GM12892 (cell line): ENCODE measurements around the gene SLC29A2.
"Not testable (repeated sequence)": the region's sequence is repeated elsewhere in the genome, so short reads cannot be mapped to it uniquely, and the experiment has no call there.

Experiments used
- DNase-seq: peaks from one replicate; pipeline ENCODE4 v3.0.0; 2011; ENCODE audit not compliant: insufficient read length
- FAIRE-seq: peaks from 2 replicates; lab custom pipeline; 2011; peaks lifted over from hg19 to GRCh38; lab: Jason Lieb, UNC
- POLR2A ChIP-seq: IDR thresholded peaks from 2 replicates; pipeline ENCODE4 v1.6.1; 2011; ENCODE audit warnings: low read depth, low read length, control low read depth
- POLR2AphosphoS5 ChIP-seq: IDR thresholded peaks from 2 replicates; pipeline ENCODE4 v1.6.1; 2011; ENCODE audit warnings: low read depth, low read length, control low read depth
- TAF1 ChIP-seq: IDR thresholded peaks from 2 replicates; pipeline ENCODE4 v1.6.1; 2011; ENCODE audit warnings: low read depth, mild to moderate bottlenecking, control low read depth, low read length, borderline replicate concordance

Gene SLC29A2

GRCh38 chr11:66412110-66412509, 40.5 kb upstream of the SLC29A2 start:
- FAIRE-seq, result no peak
- TF ChIP-seq TAF1 (no peak), POLR2AphosphoS5 (no peak), POLR2A (no peak)
- no peak for DNase-seq

DNA sequence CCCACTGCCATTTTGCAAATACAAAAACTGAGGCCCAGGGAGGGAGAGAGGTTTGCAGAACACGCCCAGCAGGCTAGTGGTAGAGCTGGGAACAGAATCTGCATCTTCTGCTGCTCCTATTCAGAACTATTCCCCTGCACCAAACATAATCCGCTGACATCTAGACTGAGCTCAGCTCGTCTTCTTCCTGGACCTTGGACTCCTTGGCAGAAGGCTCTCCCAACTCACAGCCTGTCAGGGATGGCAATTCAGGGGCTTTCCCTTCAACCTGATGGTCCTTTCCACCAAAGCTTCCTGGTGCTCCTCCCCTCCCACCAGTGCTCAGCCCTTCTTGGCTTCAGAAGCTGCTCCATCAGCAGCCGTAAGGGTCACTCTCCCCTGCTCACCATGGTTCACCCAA, 39.8 kb upstream of the SLC29A2 start:
- FAIRE-seq (no peak), DNase-seq (no peak)
- TF ChIP-seq TAF1 (no peak), POLR2A (no peak), POLR2AphosphoS5 (no peak)

DNA sequence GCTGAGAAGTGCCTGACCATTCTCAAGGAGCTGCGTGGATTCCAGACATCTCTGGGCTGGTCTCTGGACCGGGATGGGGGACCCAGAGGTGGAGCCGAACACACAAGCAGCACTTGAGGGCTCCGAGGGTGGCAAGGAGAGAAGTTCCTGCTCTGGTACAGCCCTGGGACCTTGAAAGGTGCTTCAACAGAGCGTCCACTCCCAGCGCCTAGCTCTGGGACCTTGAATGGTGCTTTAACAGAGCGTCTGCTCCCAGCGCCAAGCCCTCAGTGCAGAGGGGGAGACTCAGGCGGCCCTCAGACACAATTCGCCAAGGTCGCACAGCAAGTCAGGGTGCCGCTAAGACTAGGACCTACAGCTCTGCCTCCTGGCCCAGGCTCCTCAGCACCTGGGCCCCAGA, 38.6 kb upstream of the SLC29A2 start:
- FAIRE-seq, result no peak

DNA sequence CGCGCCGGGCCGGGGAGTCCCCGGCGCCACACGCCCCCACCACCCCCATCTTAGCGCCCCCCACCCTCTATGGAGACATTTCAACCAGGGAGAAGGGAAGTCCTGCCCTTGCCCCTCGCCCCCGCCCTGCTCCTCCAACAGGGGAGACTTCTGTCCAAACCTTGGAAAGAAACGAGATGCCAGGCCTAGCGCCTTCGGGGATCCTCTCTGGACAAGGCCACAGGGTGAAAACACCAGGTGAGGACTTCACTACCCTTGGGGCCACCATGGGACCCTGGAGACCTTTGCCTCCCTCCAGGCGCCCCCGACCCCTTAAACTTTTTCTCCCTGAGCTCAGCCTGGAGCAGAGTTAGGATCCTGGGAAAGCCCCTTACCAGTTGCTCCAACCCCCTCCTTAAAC, 37.7 kb upstream of the SLC29A2 start:
- FAIRE-seq (no peak), DNase-seq (no peak)
- no peak for TF ChIP-seq POLR2AphosphoS5
- TF ChIP-seq TAF1, result no peak
- TF ChIP-seq POLR2A, result no peak

More for the DNA sequence above, 38.6 kb upstream of the SLC29A2 start:
- no peak for TF ChIP-seq POLR2AphosphoS5
- TF ChIP-seq TAF1, result no peak
- TF ChIP-seq POLR2A, result no peak
- no peak for DNase-seq

DNA sequence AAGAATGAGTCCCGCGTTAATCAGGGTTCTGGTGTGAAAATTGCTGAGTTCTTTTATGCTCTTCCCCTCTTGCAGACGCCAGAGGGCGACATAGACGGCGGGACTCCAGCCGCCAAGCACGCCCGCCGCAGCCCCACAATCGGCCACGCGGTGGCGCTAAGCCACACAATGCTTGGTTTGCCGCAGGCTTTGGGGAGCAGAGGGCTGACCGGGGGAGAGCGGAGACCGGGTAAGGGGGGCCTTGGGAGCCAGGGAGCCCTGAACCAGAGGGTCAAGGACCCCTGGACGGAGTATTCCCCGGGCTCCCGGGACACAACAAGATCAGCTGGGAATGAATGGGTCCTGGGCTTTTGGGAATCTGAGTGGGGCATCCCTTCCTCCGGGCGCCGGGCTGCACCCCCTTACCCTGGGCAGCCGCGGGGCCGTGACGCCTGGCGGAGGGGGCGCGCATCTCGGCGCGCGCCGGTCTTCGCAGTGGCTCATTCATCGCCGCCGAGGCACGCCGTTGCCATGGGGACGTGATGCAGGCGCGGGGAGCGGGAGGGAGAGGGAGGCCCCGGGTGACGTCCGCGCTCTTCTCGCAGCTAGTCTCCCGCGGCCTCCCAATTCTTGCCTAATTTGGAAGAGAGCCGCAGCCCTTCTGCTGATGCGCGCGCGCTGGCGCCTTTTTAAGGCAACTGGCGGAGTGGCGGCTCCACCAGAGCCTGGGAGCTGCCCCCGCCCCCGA, 37.1 kb upstream of the SLC29A2 start:
- FAIRE-seq, result peak; percentile 99
- DNase-seq, result peak; percentile 93
- TF ChIP-seq TAF1 (no peak), POLR2AphosphoS5 (no peak), POLR2A (no peak)

- DNase-seq (no peak), FAIRE-seq (no peak)
- TF ChIP-seq POLR2A, result no peak
- no peak for TF ChIP-seq TAF1
- TF ChIP-seq POLR2AphosphoS5, result no peak
Measured at GRCh38 chr11:66407651-66408050, 36.1 kb upstream of the SLC29A2 start.

DNA sequence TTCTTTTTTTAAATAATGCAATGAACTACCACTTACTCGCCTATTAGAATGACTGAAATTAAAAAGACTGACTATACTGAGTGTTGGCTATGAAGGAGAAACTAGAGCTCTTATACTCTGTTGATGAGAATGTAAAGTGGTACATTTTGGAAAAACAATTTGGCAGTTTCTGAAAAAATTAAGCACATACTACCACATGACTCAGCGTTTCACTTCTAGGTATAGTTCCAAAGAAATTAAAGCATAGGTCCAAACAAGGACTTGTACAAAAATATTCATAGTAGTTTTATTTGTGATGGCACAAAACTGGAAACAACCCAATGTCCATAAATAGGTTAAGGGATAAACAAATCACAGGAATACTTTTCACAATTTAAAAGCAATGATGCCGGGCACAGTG, 22.4 kb upstream of the SLC29A2 start:
- TF ChIP-seq POLR2A, result no peak
- no peak for TF ChIP-seq TAF1
- no peak for TF ChIP-seq POLR2AphosphoS5
- FAIRE-seq (no peak), DNase-seq (no peak)

DNA sequence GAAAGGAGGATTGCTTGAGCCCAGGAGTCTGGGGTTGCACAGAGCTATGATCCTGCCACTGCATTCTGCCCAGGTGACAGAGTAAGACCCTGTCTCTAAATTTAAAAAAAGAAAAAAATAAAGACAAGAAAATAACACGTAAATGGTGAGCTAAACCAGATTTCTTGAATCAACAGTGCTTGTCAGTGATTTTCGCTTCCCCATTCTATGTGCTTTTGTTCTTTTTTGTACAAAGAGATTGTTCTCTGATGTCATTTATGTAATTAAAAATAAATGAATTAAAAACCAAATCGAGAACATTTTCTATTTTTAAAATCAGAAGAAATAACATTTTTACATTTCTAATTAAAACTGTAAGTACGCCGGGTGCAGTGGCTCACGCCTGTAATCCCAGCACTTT, 19.8 kb upstream of the SLC29A2 start:
- TF ChIP-seq POLR2A (no peak), TAF1 (no peak), POLR2AphosphoS5 (no peak)
- FAIRE-seq (no peak), DNase-seq (no peak)

DNA sequence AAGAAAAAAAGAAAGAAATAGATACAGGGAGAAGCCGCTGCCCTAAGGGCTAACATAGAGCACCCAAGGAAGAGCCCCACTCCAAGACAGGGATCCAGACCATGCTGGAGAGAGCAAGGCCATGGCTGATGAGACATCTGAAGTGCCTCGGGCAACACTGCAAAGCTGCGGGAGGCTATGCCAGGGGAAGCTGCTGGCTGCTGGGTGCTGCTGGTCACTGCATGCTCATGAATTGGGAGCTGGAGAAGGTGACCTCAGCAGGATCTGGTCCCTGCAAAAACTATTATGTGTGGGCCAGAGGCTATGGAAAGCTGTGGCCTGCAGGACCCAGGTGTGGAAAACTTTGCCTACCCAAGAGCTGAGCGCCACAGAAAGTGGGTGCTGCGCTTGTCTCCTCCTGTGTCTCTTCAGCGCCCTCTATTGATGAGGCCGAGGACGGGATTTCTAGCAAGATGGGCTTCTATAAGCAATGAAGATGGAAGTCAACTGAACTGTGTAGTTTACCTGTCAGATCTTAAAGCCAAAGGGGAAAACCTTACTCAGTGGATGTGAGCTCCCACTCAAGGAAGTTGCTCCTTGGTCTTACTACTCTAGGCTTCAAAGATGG, 17.3 kb upstream of the SLC29A2 start:
- TF ChIP-seq TAF1 (no peak), POLR2A (no peak), POLR2AphosphoS5 (no peak)
- no peak for DNase-seq
- peak; percentile 58 for FAIRE-seq

DNA sequence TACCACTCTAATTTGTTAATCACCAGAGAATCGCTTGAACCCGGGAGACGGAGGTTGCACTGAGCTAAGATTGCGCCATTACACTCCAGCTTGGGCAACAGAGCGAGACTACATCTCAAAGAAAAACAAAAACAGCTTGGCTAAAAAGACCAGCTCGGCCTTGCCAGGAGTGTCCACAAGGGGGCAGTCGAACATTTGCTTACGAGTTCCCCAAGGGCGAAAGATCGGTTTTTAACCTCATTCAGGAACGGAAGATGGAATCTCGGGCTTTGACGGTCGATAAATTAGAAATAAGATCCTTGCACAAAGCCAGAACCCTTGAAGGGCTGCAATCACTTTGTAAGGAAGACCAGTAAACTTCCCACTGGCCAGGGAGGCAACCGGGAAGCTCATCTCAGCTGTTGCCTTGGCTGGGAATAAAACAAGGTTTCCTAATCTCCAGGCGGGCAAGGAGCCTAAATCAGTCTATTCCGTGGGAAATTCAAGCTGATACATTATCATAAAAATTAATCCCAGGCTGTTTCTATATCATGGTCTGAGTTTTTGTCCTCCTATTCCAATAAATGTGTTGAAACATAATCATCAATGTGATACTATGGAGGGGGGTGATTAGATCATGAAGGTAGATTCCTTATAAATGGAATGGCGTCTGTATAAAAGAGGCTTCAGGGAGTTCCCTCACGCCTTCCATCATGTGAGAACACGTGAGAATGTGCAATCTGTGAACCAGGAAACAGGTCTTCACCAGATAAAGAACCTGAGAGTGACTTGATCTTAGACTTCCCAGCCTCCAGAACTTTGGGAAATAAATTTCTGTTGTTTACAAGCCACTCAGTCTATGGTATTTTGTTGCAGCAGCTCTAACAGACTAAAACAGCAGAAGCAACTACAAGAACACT, 14.9 kb upstream of the SLC29A2 start:
- TF ChIP-seq POLR2AphosphoS5 (no peak), POLR2A (no peak), TAF1 (no peak)
- DNase-seq, result peak; percentile 21
- peak; percentile 88 for FAIRE-seq

- not testable (repeated sequence) for DNase-seq, FAIRE-seq
Measured at GRCh38 chr11:66384316-66384715, 12.8 kb upstream of the SLC29A2 start.

- not testable (repeated sequence) for FAIRE-seq, DNase-seq
Measured at GRCh38 chr11:66380264-66380663, 8.7 kb upstream of the SLC29A2 start.

- FAIRE-seq, result not testable (repeated sequence)
Measured at GRCh38 chr11:66373690-66374287, 2.2 kb upstream of the SLC29A2 start.

More at GRCh38 chr11:66373690-66374287, 2.2 kb upstream of the SLC29A2 start:
- not testable (repeated sequence) for DNase-seq
